GM21737 (cell line): ENCODE data around the gene P4HB.

Experiments
- ATAC-seq: cut with Tn5 transposase; IDR thresholded peaks from one replicate; pipeline ENCODE4 v1.9.1; 2021; ENCODE audit warnings: mild to moderate bottlenecking, moderate library complexity; ENCODE audit not compliant: unreplicated experiment

P4HB gene

DNA sequence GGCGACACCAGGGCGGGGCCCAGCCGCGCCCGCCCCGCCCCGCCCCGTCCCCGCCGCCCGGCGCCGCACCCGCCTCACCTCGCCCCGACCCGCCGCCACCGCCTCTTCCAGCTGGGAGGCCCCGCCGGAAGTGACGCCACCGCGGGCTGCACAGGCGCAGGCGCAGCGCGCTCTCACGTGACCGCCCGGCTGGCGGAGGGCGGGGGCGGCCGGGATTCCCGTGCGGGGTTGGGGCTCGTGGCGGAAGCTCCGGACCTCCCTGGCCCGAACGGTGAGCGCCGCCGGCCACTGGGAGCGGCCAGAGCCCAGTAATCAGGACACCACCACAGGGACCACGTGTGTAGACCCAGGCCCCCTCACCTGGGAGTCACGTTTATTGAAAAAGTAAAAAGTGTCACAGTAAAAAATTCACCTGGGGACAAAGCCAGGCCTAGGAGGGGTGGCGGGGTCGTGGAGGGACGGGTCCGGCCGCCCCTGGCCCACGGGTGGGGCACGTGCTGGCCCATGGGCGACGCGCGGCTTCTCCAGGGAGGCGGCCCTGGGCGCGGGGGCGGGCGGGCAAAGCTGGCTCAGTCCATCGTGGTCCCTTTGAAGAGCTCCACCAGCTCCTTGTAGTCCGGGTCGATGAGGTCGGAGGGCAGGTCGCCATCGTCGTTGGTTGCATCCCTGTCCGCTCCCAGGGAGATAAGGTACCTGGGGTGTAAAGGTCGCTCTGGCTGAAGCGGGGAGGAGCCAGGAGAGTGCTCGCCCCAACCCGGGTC lies 27.0 kb downstream of the P4HB start, which contains the start of gene MCRIP1:
Gene MCRIP1, minus strand, starts transcription at position 132 of the 761 bp plus-strand sequence. CDS start 8,785 bp downstream, outside the sequence.
- ATAC-seq, result peak; percentile 67

DNA sequence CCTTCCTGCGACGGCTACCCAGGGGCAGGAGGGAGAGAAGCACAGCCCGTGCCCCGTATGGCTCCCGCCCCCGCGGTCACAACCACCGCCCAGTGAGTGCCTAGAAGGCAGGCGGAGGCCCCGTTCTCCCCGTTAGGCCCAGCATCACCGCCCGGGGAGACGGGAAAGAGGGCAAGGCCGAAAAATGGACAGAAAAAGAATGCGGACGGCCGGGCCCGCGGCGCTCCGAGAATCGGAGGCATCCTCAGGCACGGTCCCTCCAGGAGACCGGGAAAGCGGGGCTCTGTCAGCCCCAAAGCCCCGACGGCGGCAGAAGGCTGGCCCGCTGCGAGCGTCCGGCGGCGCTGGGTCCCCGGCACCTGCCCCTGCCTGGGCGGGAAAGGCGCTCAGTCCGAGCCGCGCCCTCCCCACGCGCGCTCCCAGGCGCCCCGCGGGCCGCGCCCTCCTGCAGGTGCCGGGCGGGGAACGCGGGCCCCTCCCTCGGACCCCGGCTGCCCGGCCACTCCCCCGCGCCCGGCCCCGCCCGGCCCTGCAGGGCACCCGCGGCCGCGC lies 27.7 kb downstream of the P4HB start:
- peak; percentile 5 for ATAC-seq

DNA sequence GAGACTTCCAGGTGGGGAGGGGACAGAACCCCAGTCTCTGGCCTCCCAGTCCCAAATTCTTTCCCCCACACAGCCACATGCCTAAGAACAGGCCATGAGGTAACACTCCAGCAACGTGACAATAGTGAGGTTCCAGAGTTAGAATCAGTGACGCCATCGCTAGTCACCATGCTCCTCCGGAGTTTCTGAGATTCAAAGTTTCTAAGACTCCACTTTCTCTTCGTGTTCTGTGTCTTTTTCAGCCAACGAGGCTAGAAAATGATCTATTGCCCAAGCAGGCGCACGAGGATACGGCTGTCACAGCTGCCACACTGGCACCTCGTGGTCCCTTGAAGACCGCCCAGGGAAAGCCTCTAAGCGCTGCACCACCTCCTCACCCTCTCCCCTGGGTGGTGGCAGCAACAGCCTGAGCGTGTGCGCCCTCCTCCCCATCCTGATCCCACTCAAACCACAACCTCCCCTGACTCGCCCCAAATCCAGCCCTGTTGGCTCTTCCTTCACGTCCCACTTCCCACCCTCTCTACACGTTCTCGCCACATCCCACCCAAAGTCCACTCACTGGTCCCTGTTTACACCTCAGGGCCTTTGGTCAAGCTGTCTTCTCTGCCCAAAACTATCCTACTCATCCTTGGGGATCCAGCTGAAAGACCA lies 28.3 kb downstream of the P4HB start:
- ATAC-seq, result peak; percentile 3

DNA sequence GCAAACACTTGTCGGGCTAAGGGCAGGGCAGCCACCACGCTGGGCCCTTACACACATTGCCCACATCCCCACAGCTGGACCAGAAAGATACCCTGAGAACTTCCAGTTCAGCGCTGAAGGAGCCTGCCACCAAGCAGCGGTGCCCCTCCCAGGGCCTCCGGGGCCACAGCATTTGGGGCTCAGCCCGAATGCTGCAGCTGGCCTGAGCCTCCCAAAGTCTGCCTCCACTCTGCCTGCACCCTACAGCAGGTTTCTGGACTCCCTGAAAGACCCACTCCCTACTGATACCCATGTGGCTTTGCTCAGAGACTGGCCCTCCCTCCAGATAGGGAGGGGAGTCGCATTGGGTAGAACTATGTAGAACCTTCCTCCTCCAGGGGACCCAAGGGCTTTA lies 28.8 kb downstream of the P4HB start:
- no peak for ATAC-seq

DNA sequence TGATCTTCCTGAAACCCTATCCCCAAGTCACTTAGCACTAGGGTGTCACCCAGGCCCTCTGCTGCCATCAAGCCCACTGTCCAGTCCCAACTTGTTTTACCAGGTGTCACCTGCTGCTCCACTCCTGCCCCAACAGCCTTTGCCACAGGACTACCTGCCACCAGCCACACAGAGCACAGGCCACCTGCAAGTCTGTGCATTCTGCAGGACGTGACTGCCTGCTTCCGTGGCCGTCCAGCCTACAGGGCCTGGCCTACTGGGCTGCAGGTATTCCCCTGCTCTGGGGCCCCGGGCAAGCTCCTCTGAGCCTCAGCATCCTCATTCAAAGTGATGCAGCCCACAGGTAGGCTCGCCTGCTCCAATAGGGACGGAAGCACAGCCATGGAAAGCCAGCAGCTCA lies 30.5 kb downstream of the P4HB start:
- ATAC-seq, result no peak

DNA sequence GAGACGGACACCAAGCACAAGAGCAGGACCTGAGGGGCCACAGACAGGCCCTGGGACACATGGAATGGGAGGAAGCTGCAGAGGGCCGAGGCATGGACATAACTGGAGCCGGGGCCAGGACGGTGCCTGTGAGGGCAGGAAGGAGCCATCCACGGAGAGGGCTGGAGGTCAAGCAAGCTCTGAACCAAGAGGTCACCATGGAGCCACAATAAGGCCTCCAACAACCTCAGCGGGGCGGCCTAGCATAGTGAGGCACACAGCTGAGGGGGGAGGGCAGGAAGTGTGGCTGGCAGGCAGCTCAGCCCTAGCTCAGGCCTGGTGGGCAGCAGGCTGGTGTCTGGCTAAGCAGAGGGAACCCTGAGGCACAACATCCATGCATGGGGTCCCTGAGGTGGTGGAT lies 31.7 kb downstream of the P4HB start:
- ATAC-seq, result no peak

DNA sequence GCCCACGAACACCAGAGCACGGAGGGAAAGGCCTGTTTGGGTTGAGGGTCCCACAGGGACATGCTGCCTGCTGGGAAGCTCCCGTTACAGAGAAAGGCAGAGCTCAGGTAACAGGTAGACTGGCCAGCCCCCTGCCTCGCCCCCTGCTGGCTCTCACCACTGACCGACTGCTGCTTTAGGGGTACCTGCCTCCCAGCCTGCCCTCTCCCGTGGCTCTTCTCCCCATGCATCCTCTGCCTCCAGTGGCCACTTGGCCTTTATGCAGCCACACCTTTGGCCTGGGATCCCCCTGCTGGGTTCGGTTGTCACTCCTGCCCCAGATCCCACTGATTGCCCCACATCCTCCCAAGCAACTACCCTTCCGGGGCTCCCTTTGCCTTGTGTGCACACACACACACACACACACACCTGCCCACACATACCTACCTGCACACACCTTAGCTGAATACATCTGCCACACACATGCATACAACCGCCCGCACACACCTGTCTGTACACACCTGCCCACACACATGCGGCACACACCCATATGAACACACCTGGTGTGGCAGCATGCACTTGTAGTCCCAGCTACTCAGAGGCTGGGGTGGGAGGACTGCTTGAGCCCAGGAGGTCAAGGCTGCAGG lies 34.4 kb downstream of the P4HB start:
- no peak for ATAC-seq

DNA sequence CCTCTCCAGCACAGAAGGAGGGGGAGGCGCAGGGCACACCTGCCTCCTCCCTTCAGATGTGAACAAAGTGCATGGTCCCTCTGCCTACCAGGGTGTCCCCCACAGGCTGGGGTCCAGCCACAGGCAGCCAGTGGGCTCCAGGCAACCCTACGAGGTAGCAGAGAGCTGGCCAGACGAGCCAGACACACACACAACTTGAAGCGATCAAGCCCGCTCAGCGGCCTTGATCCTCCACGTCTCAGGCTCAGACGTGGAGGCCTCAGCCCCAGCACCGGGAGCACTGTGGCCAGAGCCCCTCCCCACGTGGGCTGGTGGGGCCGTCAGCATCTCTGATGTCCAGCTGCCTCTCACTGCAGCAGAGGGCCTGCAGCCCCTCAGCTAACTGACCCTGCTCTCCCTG lies 35.7 kb downstream of the P4HB start:
- ATAC-seq, result no peak

DNA sequence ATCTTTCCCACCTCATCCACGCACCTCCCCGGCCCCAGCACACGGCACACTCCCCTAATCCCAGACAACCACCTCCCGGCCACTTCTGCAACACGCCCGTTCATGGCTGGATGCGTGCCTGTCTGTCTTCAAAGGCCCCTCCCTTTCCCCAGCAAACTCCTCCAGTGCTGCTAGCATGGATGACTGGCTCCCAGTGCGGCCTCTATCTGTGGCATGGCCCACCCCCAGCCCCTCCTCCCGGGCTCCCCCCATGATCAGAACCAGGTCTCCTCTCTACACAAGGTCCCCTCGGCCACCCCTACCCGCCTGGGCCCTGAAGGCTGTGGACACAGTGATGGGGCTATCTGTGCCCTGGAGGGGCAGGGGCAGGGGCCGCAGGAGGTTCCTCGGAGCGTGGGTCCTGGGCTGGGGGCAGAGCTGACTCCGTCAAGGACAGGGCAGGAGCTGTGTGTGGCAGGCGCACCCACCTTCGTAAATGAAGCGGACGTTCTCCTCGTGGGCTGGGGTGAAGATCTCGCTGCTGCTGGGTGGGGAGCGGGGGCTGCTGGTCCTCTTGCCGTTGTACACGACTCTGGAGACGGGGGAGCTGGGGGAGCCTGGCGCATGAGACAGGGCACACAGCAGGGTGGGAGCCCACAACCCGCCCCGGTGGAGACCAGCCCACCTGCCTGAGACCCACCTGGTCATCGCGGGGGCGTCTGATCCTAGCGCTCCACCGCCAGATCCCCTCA lies 36.4 kb downstream of the P4HB start:
- no peak for ATAC-seq

DNA sequence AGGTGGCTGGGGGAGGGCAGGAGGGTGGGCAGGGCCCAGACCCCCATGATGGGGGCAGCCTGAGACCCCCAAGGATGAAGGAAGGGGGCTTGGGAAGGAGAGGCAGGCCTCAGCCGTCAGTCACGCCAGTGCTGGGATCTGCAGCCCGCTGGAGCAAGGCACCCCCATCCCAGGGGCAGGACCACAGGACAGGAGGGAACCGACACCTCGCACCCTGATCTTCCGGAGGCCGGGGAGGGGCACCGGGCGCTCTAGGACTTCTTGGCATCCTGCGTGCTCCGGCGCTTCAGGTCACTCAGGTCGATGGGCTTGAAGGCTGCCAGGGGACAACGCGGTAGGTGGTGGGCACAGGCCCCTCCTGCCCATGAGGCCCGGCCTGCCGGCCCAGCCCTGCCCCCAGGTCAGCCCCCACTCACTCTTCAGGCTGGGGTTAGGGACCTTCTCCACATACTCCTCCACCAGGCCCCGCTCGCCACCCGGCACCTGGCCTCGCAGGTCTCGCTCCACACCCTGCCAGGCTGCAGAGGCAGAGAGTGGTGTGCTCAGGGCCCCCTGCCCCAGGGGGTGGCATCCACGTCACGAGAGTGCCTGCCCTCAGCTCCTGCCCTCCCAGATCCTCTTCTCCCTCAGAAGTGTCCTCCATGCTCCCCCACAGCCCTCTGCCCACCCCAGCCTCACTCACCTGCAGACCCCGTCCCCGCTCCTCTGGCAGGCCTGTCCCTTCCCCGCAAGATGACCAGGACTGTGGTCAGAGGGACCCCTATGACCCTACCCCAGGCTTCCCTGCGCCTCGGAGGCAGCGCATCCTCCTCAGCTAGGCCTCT lies 37.1 kb downstream of the P4HB start:
- no peak for ATAC-seq

DNA sequence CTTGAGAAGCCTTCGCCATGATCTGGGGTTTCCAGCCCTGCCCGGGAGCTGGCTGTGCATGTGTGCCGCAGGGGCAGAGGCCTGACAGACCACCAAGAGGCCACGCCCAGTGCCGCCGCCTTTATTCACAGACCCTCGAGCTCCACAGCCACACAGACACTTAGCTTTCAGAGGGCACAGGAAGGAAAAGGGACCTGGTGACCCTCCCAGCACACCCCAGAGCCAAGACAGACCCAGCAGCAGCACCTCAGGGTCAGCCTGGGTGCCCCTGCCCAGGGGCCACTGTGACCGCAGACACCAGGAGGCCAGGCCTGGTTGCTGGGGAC lies 38.1 kb downstream of the P4HB start:
- no peak for ATAC-seq

DNA sequence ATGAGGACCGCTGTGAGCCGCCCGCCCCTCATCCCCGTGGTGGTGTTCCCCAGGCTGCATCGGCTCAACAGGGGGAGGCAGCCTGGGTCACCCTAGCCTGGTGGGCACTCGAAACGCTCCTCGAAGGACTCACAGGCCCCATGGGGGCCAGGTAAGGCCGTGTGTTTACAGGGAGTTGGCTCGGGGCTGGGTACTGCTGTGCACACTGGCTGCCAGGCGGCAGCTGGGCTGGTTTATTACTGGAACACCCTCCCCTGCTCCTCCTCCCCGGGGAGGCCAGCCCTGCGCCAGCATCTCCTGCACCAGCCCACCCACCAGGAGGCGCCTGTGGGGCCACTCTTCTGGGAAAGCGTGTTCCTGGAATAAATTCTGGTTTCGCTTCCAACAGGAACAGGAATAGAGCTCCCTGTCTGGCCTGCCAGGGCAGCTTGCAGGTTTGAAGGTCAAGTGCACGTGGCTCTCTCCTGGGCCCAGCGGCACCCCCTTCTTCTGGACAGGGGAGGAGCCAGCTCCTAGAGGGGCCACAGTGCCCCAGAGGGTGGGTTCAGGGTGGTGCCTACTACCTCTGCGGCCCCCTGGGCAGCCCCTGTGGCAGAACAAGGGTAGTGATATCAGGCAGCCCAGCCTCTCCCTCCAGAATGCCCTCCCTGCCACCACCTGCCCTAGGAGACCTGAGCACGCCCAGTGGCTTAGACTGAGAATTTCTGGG lies 38.6 kb downstream of the P4HB start:
- ATAC-seq, result no peak

DNA sequence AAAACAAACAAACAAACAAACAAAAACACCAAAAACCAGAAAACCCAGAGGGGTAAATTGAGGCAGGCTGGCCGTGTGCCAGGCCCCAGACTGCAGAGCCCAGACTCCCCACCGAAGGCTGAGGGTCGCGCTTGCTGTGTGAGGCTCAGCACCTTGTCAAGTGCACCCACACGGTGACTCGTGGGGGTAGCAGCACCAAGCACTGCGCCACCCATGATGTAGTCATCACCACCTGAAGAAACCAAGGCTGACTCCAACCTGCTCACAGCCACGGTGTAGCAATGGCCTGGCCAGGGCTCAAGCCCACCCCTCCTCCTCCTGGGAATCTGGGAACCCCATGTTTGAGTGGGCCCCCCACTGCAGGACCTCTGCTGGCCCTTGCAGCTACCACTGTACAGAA lies 39.2 kb downstream of the P4HB start:
- no peak for ATAC-seq

DNA sequence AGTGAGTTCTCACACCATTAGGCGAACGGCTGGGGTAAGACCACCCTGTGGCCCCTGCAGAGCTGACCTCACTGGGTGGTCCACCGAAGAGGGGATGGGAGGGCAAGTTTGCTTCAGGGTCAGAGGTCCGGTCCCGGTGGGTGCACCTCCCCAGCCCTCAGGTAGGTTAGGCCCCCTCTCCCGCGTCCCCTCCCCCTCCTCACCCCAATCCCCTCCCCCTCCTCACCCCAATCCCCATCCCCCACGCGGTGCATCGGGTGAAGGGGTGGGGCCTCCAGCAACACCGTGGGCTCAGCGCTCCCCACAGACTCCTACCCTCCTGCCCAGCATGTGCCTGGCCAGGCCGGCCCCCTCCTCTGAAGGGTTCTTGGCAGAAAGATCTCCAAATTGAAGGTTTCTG lies 40.6 kb downstream of the P4HB start:
- ATAC-seq, result no peak

DNA sequence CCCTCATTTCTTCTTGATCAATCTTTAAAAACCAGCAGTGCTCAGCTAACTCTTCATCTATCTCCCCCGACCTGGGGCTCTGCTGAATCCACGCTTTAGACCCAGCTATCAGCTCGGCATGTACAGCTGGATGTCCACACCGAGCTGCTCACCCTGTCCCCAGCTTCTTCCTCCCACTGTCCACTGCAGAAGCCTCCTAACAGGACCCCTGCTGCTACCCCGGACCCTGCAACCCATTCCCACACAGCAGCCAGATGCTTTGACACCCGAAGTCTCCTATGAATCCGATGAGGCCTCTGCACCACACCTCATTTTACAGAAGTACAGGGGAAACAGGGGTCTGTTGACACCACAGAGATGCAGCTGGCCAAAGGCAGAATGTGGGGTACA lies 42.6 kb downstream of the P4HB start:
- no peak for ATAC-seq

DNA sequence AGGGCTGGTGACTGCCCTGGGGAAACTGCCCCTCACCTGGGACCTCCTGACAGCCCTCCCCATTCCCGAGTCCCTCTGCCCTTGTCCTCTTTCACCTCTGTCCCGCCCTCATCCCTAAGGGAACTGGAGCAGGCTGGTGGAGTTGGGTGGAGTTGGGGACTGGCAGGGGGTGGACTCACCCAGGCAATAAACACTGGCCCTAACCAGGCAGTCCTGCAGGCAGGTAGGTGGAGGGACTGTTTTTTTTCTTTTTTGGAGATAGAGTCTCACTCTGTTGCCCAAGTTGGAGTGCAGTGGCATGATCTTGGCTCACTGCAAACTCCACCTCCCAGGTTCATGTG lies 44.7 kb downstream of the P4HB start:
- no peak for ATAC-seq

DNA sequence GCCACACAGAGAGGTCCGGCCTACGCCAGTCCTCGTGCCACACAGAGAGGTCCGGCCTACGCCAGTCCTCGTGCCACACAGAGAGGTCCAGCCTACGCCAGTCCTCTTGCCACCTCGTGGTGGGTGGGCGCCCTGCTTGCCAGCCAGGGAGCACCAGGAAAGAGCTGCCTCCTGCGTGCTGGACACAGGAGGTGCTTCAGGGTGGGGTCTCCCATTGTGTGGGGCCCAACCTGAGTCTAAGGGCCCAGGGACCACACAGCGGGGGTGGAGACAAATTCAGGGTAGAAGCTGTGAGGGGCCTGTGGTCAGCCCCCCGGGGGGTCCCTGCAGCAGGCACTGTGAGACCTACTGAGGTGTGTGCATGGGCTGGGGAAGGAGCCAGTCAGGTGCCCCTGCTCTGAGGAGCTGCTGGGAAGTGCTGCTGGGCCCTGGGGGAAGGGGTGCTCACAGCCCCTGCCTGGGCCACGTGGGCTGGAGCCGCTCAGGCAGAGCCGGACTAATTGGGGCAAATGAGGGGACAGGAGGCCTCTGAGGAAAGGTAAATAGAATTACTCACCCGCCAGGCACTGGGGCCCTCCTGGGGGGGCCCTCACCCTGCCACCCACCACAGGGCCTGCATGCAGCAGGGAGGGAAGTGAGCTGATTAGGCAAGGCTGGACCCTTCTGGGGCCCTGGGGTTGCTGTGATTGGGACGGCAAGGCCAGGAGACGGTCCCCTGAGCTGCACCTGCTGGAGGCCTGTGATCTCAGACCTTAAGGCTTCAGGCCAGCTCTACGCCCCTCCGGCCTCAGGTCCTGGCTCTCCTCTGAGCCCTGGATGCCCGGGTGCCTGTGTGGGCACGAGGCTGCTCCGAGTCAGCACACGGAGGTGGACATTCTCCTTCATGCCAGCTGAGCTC lies 45.3 kb downstream of the P4HB start:
- ATAC-seq, result no peak

DNA sequence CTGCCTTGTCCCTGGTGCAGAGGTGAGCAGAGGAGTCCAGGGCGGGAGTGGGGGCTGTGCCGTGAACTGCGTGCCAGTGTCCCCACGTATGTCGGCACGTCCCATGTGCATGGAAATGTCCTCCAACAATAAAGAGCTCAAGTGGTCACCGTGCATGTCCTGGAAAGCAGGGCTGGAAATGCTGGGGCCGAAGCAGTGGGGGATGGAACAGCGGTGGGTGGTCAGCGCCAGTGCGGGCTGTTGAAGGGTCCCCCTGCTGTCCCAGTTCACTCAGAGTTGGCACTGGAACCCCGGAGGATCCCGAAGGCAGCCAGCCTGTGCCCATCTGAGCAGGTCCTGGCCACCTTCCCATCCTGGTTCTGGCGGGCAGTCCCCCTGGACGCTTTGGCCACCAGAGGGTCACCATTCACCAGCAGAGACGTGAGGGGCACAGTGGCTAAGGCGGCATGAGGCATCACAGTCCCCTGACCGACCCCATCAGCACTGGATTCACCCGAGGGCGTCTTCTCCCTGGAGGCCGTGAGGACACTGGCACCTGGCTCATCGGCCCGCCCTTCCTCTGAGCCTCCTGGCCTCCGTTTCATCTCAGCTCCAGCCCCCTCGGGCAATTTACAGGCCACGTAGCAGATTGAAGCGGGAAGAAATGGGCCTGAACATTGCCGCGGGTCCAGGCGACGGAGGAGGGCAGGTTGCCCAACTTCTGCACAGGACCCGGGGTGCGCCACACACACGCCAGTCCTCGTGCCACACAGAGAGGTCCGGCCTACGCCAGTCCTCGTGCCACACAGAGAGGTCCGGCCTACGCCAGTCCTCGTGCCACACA lies 46.3 kb downstream of the P4HB start:
- no peak for ATAC-seq
